SK-N-SH (cell line): ENCODE results near the gene CAPN10.

ENCODE experiments used
- CHD2 ChIP-seq: fragments of 150-350 bp; IDR thresholded peaks from 2 replicates; pipeline ENCODE4 v1.6.1; 2018; ENCODE audit warnings: low read length; ENCODE audit not compliant: partially characterized antibody
- GABPA ChIP-seq: IDR thresholded peaks from 2 replicates; pipeline ENCODE4 v1.4.0; 2012; ENCODE audit warnings: low read depth, mild to moderate bottlenecking
- GATA2 ChIP-seq: sonication (generic); formaldehyde crosslinking; IDR thresholded peaks from 2 replicates; pipeline ENCODE4 v1.5.0; 2020; ENCODE audit warnings: mild to moderate bottlenecking, missing genetic modification reagents
- POLR2AphosphoS5 ChIP-seq: IDR thresholded peaks from 2 replicates; pipeline ENCODE4 v1.6.1; 2012; ENCODE audit warnings: low read depth, low read length
- RAD21 ChIP-seq: IDR thresholded peaks from 2 replicates; pipeline ENCODE4 v1.6.1; 2012; ENCODE audit warnings: mild to moderate bottlenecking, low read length
- RXRA ChIP-seq: IDR thresholded peaks from 2 replicates; pipeline ENCODE4 v1.4.0; 2012; ENCODE audit warnings: low read depth, mild to moderate bottlenecking, borderline replicate concordance
- TAF1 ChIP-seq: IDR thresholded peaks from 2 replicates; pipeline ENCODE4 v1.6.1; 2012; ENCODE audit warnings: low read depth, mild to moderate bottlenecking, low read length, moderate library complexity, borderline replicate concordance
- YY1 ChIP-seq: IDR thresholded peaks from 2 replicates; pipeline ENCODE4 v1.4.0; 2012; ENCODE audit warnings: low read depth, mild to moderate bottlenecking
- TF ChIP-seq, protein P1 (sequence below): fragments of 200-600 bp; sonication (generic); IDR thresholded peaks from 2 replicates; pipeline ENCODE4 v1.6.1; 2017; ENCODE audit warnings: antibody characterized with exemption, mild to moderate bottlenecking, moderate library complexity
- TF ChIP-seq, protein P2 (sequence below): IDR thresholded peaks from 2 replicates; pipeline ENCODE4 v1.4.0; 2012; ENCODE audit warnings: low read depth, borderline replicate concordance
- TF ChIP-seq, protein P3 (sequence below): IDR thresholded peaks from 2 replicates; pipeline ENCODE4 v1.4.0; 2012; ENCODE audit warnings: low read depth

DNA sequence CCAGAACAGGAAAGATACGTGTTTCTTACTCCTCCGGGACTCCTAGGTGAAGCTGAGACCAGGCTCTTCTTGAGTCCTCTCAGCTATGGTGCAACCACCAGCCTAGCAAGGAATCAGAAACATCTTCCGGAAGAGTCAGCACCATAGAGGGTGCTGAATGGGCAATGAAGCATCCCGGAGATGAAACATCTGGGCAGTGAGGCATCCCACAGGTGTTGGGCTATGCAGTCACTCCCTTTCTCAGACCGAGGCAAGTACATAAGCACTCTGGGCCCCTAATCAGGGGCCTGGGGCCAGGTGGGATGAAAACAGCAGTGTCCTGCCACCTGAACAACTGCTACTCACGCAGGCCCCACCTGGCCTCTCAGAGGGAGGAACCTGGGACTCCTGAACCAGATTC lies 1.4 kb upstream of the CAPN10 start:
- TF ChIP-seq, protein P1, sequence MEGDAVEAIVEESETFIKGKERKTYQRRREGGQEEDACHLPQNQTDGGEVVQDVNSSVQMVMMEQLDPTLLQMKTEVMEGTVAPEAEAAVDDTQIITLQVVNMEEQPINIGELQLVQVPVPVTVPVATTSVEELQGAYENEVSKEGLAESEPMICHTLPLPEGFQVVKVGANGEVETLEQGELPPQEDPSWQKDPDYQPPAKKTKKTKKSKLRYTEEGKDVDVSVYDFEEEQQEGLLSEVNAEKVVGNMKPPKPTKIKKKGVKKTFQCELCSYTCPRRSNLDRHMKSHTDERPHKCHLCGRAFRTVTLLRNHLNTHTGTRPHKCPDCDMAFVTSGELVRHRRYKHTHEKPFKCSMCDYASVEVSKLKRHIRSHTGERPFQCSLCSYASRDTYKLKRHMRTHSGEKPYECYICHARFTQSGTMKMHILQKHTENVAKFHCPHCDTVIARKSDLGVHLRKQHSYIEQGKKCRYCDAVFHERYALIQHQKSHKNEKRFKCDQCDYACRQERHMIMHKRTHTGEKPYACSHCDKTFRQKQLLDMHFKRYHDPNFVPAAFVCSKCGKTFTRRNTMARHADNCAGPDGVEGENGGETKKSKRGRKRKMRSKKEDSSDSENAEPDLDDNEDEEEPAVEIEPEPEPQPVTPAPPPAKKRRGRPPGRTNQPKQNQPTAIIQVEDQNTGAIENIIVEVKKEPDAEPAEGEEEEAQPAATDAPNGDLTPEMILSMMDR, result no peak
- TF ChIP-seq TAF1 (no peak), POLR2AphosphoS5 (no peak), GABPA (no peak), RXRA (no peak), CHD2 (no peak), RAD21 (no peak), GATA2 (CRISPR knock-in tag) (no peak), YY1 (no peak)
- TF ChIP-seq, protein P2, sequence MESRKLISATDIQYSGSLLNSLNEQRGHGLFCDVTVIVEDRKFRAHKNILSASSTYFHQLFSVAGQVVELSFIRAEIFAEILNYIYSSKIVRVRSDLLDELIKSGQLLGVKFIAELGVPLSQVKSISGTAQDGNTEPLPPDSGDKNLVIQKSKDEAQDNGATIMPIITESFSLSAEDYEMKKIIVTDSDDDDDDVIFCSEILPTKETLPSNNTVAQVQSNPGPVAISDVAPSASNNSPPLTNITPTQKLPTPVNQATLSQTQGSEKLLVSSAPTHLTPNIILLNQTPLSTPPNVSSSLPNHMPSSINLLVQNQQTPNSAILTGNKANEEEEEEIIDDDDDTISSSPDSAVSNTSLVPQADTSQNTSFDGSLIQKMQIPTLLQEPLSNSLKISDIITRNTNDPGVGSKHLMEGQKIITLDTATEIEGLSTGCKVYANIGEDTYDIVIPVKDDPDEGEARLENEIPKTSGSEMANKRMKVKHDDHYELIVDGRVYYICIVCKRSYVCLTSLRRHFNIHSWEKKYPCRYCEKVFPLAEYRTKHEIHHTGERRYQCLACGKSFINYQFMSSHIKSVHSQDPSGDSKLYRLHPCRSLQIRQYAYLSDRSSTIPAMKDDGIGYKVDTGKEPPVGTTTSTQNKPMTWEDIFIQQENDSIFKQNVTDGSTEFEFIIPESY, result no peak
- TF ChIP-seq, protein P3, sequence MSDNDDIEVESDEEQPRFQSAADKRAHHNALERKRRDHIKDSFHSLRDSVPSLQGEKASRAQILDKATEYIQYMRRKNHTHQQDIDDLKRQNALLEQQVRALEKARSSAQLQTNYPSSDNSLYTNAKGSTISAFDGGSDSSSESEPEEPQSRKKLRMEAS, result no peak
